Adrenal gland (tissue), 12 donors: Measurements from ENCODE around the gene PIGQ. TPM values are rescaled to one million over a fixed set of nuclear protein-coding genes. Genes with fewer than 3 reads are reported as not detected.

ENCODE experiments used
- DNase-seq, 7 donors: peaks; one replicate each; pipeline ENCODE4 v3.0.0-alpha.2; 2019 to 2020
- H3K27ac ChIP-seq, 5 donors: fragments of 200-600 bp; sonication (generic) in 4 of 5; 1 replicate in 3 of 5; 2 replicates in 2 of 5; pipeline versions ENCODE4 v1.5.1 to v1.8.0; 2016 to 2020; ENCODE audit warnings: mild to moderate bottlenecking in 1 of 5
- H3K27me3 ChIP-seq: fragments of 200-600 bp; 2 replicates; pipeline ENCODE4 v1.8.0; 2021
- H3K36me3 ChIP-seq, 2 donors: fragments of 200-600 bp; replicated peaks in 1 of 2; 1 replicate in 1 of 2; 2 replicates in 1 of 2; pipeline versions ENCODE4 v1.5.1 to v1.8.0; 2018 to 2022
- H3K4me1 ChIP-seq, 2 donors: fragments of 200-600 bp; replicated peaks in 1 of 2; 1 replicate in 1 of 2; 2 replicates in 1 of 2; pipeline versions ENCODE4 v1.5.1 to v1.8.0; 2018 to 2021
- H3K4me3 ChIP-seq, 4 donors: fragments of 200-600 bp; sonication (generic) in 3 of 4; one replicate each; pipeline ENCODE4 v1.5.1; 2016 to 2018
- H3K9me3 ChIP-seq, 3 donors: fragments of 200-600 bp; sonication (generic) in 1 of 3; replicated peaks in 1 of 3; 1 replicate in 2 of 3; 2 replicates in 1 of 3; pipeline versions ENCODE4 v1.5.1 to v1.8.0; 2016 to 2021
- POLR2A ChIP-seq, 2 donors: fragments of 450-650 bp; IDR thresholded peaks; one replicate each; pipeline ENCODE4 v1.6.1; 2017; ENCODE audit warnings: antibody characterized with exemption in 2 of 2, mild to moderate bottlenecking in 2 of 2, moderate library complexity in 1 of 2
- WGBS, 4 donors: extraction: QIAGEN DNeasy Blood & Tissue Kit in 2 of 4; methylation state at CpG; one replicate each; pipeline versions ENCODE4 v1.1.5 to v1.1.7; 2013 to 2017; 5-methylcytosine and 5-hydroxymethylcytosine counted together
- intact Hi-C, 2 donors: fragments of 100-400 bp; cut with DNase I; formaldehyde crosslinking; loops; one replicate each; pipeline versions ENCODE4 v1.14.1 to v1.15.0; 2022 to 2023
- polyA plus RNA-seq, 3 donors: library from polyadenylated mRNA; stranded (reverse); fragments of 200-250 nt in 2 of 3; fragments of 350-450 nt in 1 of 3; fragmentation: Illumina TruSeq in 1 of 3; extraction: RNeasy Lipid Tissue Mini Kit (QIAGEN cat#74804) in 1 of 3; gene quantifications; one replicate each; pipeline ENCODE4 v1.2.3, GENCODE V29; 2013 to 2014
- total RNA-seq, 9 donors: library from RNA; depleted of rRNA in 4 of 9; stranded (reverse); fragments of >200 nt in 4 of 9; fragments of 120-200 nt in 1 of 9; fragmentation: NEBNext Ultra II Directional in 1 of 9; extraction: Animal tissue kit (Norgen Biotek cat#: 25700) in 1 of 9; gene quantifications; one replicate each; pipeline versions ENCODE4 v1.1.0 to v1.2.4, GENCODE V29; 2013 to 2023
- TF ChIP-seq, protein P1 (sequence below), 6 experiments: fragments of 450-650 bp in 4 of 6; fragments of 200-600 bp in 2 of 6; sonication (generic) in 1 of 6; IDR thresholded peaks; 1 replicate in 5 of 6; 2 replicates in 1 of 6; pipeline versions ENCODE4 v1.5.1 to v1.8.0; 2016 to 2021; ENCODE audit warnings: antibody characterized with exemption in 6 of 6, mild to moderate bottlenecking in 2 of 6, moderate library complexity in 1 of 6
- donor health status: healthy with polysubstance abuse.
- donor health status: Bipolar disorder and iron deficiency.
- donor health status: DM: yes; HTN: yes; CAD: no.
- donor health status: DM: no; HTN: no; CAD: no.
- donor health status: DM: no; HTN: no; CAD: no.
- donor health status: DM: yes; HTN: yes; CAD: no.

PIGQ gene
- total and polyA plus RNA-seq, 12 donors = 12.7 to 317 (median 81.0) TPM

- intact Hi-C loops = loop anchor here (10.0 kb wide), 2 partner anchors 90 to 130 kb away; partner anchors contain the start of gene NME4 (in 1 of the 2)
- H3K9me3 ChIP-seq = no peaks in the 10 kb centered on the region
- no peaks in the 10 kb centered on the region for H3K27me3 ChIP-seq
- peaks cover 0 to 5% of the 10 kb centered on the region in 2 donors for H3K36me3 ChIP-seq
- DNase-seq = no peak
- no peak overlapping the region for H3K4me3 ChIP-seq
- H3K4me1 ChIP-seq = peaks cover 28 to 38% of the 10 kb centered on the region in 2 donors
- WGBS, 4 donors = 68 to 88% (median 69%) methylated on average over 16 to 24 of the region's 24 CpGs
- peak overlapping the region in 1 of 5 donors; percentile 97 for H3K27ac ChIP-seq
- no peak for TF ChIP-seq POLR2A (IDR thresholded peaks at IDR 0.05)
- TF ChIP-seq, protein P1, sequence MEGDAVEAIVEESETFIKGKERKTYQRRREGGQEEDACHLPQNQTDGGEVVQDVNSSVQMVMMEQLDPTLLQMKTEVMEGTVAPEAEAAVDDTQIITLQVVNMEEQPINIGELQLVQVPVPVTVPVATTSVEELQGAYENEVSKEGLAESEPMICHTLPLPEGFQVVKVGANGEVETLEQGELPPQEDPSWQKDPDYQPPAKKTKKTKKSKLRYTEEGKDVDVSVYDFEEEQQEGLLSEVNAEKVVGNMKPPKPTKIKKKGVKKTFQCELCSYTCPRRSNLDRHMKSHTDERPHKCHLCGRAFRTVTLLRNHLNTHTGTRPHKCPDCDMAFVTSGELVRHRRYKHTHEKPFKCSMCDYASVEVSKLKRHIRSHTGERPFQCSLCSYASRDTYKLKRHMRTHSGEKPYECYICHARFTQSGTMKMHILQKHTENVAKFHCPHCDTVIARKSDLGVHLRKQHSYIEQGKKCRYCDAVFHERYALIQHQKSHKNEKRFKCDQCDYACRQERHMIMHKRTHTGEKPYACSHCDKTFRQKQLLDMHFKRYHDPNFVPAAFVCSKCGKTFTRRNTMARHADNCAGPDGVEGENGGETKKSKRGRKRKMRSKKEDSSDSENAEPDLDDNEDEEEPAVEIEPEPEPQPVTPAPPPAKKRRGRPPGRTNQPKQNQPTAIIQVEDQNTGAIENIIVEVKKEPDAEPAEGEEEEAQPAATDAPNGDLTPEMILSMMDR (IDR thresholded peaks at IDR 0.05) = no peak
Observed at GRCh38 chr16:524274-525040, 45.3 kb upstream of the PIGQ start.

GRCh38 chr16:525123-525519 is 44.6 kb upstream of the PIGQ start:
- H3K27ac ChIP-seq = peak overlapping the region in 4 of 5 donors; percentile 4 to 99 (median 98)

GRCh38 chr16:525520-526180 is 44.1 kb upstream of the PIGQ start:
- 51 to 70% (median 63%) methylated on average over 12 to 13 of the region's 13 CpGs for WGBS, 4 donors
- peaks cover 29 to 43% of the 10 kb centered on the region in 2 donors for H3K4me1 ChIP-seq
- DNase-seq = peak in 6 of 7 donors; percentile 37 to 73 (median 60)
- H3K27ac ChIP-seq = peak overlapping the region in 4 of 5 donors; percentile 96 to 99 (median 98)
- H3K9me3 ChIP-seq = no peaks in the 10 kb centered on the region
- no peaks in the 10 kb centered on the region for H3K27me3 ChIP-seq
- peaks cover 0 to 1% of the 10 kb centered on the region in 2 donors for H3K36me3 ChIP-seq
- peak in 1 of 2 donors; percentile 24 for TF ChIP-seq POLR2A (IDR thresholded peaks at IDR 0.05)
- TF ChIP-seq, protein P1 (IDR thresholded peaks at IDR 0.05) = no peak
- peak overlapping the region in 1 of 4 donors; percentile 68 for H3K4me3 ChIP-seq
- intact Hi-C loops = loop anchor here (10.0 kb wide), 2 partner anchors 91 to 131 kb away; partner anchors contain the start of gene NME4 (in 1 of the 2)

More at GRCh38 chr16:525123-525519, 44.6 kb upstream of the PIGQ start:
- TF ChIP-seq, protein P1 (IDR thresholded peaks at IDR 0.05) = no peak
- TF ChIP-seq POLR2A (IDR thresholded peaks at IDR 0.05) = no peak
- Histone ChIP-seq H3K9me3 (no peaks in the 10 kb centered on the region), H3K4me3 (no peak overlapping the region), H3K4me1 (peaks cover 29 to 43% of the 10 kb centered on the region in 2 donors), H3K36me3 (peaks cover 0 to 5% of the 10 kb centered on the region in 2 donors), H3K27me3 (no peaks in the 10 kb centered on the region)
- 90 to 100% (median 94%) methylated on average over 1 to 8 of the region's 8 CpGs for WGBS, 4 donors
- DNase-seq = no peak
- intact Hi-C loops = loop anchor here (10.0 kb wide), 2 partner anchors 90 to 130 kb away; partner anchors contain the start of gene NME4 (in 1 of the 2)
